Calu3 (cell line): ENCODE data around the gene LAMC3. TPM values are rescaled to one million over a fixed set of nuclear protein-coding genes. Genes with fewer than 3 reads are reported as not detected.

Experiments
- BruUV-seq: library from RNA; stranded (reverse); fragments of 400-500 nt; replicated peaks from 2 replicates; lab custom pipeline; 2021; lab: Mats Ljungman, UMichigan
- CTCF ChIA-PET: fragments of 300-600 bp; sonication (Branson Sonifier 250); formaldehyde crosslinking; loops from one replicate; lab custom pipeline; 2022; ENCODE audit warnings: antibody characterized with exemption; lab: Charles Lee
- DNase-seq: peaks from one replicate; pipeline ENCODE4 v3.0.0; 2022
- H3K27ac Mint-ChIP-seq: one replicate; pipeline ENCODE4 v1.8.0; 2022; ENCODE audit warnings: mixed read lengths; ENCODE audit not compliant: unreplicated experiment
- H3K27me3 Mint-ChIP-seq: one replicate; pipeline ENCODE4 v1.8.0; 2022; ENCODE audit warnings: mixed read lengths; ENCODE audit not compliant: unreplicated experiment
- H3K36me3 Mint-ChIP-seq: one replicate; pipeline ENCODE4 v1.8.0; 2022; ENCODE audit warnings: mild to moderate bottlenecking, moderate library complexity, mixed read lengths; ENCODE audit not compliant: insufficient read depth, unreplicated experiment
- H3K4me1 Mint-ChIP-seq: one replicate; pipeline ENCODE4 v1.8.0; 2022; ENCODE audit warnings: mild to moderate bottlenecking, low read depth, mixed read lengths; ENCODE audit not compliant: unreplicated experiment
- H3K4me3 Mint-ChIP-seq: one replicate; pipeline ENCODE4 v1.8.0; 2022; ENCODE audit warnings: mild to moderate bottlenecking, low read depth, moderate library complexity, mixed read lengths; ENCODE audit not compliant: unreplicated experiment
- H3K9me3 Mint-ChIP-seq: one replicate; pipeline ENCODE4 v1.8.0; 2022; ENCODE audit warnings: low read depth, mixed read lengths; ENCODE audit not compliant: unreplicated experiment
- CTCF ChIP-seq: fragments of 200-600 bp; IDR thresholded peaks from one replicate; pipeline ENCODE4 v1.8.0; 2022; ENCODE audit warnings: antibody characterized with exemption; ENCODE audit not compliant: unreplicated experiment
- intact Hi-C: fragments of 100-400 bp; cut with micrococcal nuclease; formaldehyde crosslinking; loops from one replicate; pipeline ENCODE4 v1.10.0; 2022; ENCODE audit not compliant: unreplicated experiment
- total RNA-seq: library from RNA; stranded (reverse); gene quantifications from 2 replicates; pipeline ENCODE4 v1.2.3, GENCODE V29; 2022

Gene LAMC3
- total RNA-seq, 1 experiment from 2014 or later: not detected

GRCh38 chr9:131072871-131073237 lies 63.9 kb downstream of the LAMC3 start:
- Mint-ChIP-seq H3K4me3 (no peak overlapping the region), H3K9me3 (no peaks in the 10 kb centered on the region), H3K4me1 (no peaks in the 10 kb centered on the region), H3K36me3 (no peaks in the 10 kb centered on the region), H3K27ac (no peak overlapping the region), H3K27me3 (peaks cover 27% of the 10 kb centered on the region)
- no peak for DNase-seq
- CTCF ChIA-PET: no interaction called here
- no TSS peak for BruUV-seq
- intact Hi-C loops: no loop called here
- TF ChIP-seq CTCF: no peak

- no TSS peak for BruUV-seq
- no peaks in the 10 kb centered on the region for H3K9me3 Mint-ChIP-seq
- H3K4me1 Mint-ChIP-seq: no peaks in the 10 kb centered on the region
- DNase-seq: no peak
- TF ChIP-seq CTCF: no peak
- CTCF ChIA-PET: no interaction called here
- peaks cover 13% of the 10 kb centered on the region for H3K27me3 Mint-ChIP-seq
- H3K36me3 Mint-ChIP-seq: no peaks in the 10 kb centered on the region
- no peak overlapping the region for H3K27ac Mint-ChIP-seq
- no peak overlapping the region for H3K4me3 Mint-ChIP-seq
- intact Hi-C loops: no loop called here
Measured at GRCh38 chr9:131076347-131077195, 67.6 kb downstream of the LAMC3 start.

GRCh38 chr9:131078427-131079366 lies 69.7 kb downstream of the LAMC3 start:
- Mint-ChIP-seq H3K27me3 (peaks cover 13% of the 10 kb centered on the region), H3K9me3 (no peaks in the 10 kb centered on the region), H3K4me1 (no peaks in the 10 kb centered on the region), H3K4me3 (no peak overlapping the region), H3K36me3 (no peaks in the 10 kb centered on the region), H3K27ac (no peak overlapping the region)
- TF ChIP-seq CTCF: no peak
- CTCF ChIA-PET: interaction anchor here (0.6 kb wide), 1 partner anchor 240 kb away, joined by 6 read pairs; no protein-coding TSS in a partner anchor
- BruUV-seq: no TSS peak
- DNase-seq: no peak
- intact Hi-C loops: no loop called here

- intact Hi-C loops: no loop called here
- DNase-seq: no peak
- H3K4me1 Mint-ChIP-seq: no peaks in the 10 kb centered on the region
- H3K4me3 Mint-ChIP-seq: no peak overlapping the region
- CTCF ChIA-PET: no interaction called here
- TF ChIP-seq CTCF: no peak
- H3K27ac Mint-ChIP-seq: no peak overlapping the region
- H3K27me3 Mint-ChIP-seq: peaks cover 13% of the 10 kb centered on the region
- no TSS peak for BruUV-seq
- no peaks in the 10 kb centered on the region for H3K36me3 Mint-ChIP-seq
- no peaks in the 10 kb centered on the region for H3K9me3 Mint-ChIP-seq
Measured at GRCh38 chr9:131080589-131080988, 71.6 kb downstream of the LAMC3 start.
